ELR (cell line): Measurements from ENCODE around the gene GALNT18.

Source experiments
- DNase-seq: peaks from one replicate; pipeline ENCODE4 v3.0.0-alpha.2; 2015; ENCODE audit warnings: low read depth

The GALNT18 gene

GRCh38 chr11:11230802-11231562, 390.8 kb downstream of the GALNT18 start:
- no peak for DNase-seq

- no peak for DNase-seq
These were observed 391.7 kb downstream of the GALNT18 start for GRCh38 chr11:11230087-11230486.

GRCh38 chr11:11229647-11230046, 392.2 kb downstream of the GALNT18 start:
- DNase-seq, result peak; percentile 12

- DNase-seq, result no peak
These were observed 394.3 kb downstream of the GALNT18 start for GRCh38 chr11:11227296-11228085.
